ENCODE data around the gene KRTAP12-4.

DNA sequence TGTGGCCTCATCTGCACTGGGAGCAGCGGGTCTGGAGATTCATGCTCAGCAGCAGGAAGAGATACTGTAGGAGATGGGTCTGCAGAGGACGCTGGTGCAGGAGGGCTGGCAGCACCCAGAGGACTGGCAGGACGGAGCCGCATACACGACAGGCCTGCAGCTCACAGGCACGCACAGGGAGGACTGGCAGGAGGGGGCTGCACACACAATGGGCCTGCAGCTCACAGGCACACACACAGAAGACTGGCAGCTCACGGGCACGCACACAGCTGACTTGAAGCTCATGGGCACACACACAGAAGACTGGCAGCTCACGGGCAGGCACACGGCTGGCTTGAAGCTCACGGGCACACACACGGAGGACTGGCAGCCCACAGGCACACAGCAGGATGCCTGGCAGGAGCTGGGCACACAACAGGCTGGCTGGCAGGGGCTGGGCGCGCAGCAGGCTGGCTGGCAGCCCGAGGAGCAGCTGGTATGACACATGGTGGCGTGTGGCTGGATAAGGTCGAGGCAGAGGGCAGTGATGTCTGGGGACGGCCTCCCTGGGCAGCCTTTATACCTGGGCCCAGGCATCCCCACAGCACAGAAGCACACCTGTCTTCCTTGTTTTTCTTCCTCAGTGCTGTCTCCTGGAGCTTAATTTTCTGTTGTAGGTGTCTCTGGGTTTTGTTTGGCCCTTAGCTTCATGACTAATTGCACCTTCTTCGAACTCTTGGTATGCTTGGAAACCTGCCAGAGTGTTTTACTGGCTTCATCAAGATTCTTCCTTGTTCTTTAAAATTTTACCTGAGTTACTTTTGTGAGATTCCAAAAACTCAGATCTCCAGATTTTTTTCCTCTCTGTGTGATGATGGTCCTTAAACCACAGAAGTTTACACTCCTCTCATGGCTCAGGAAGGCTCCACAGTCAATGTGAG lies 12.2 kb upstream of the KRTAP12-4 start, which contains the start of gene KRTAP12-2:
- TF ChIP-seq, protein P1, sequence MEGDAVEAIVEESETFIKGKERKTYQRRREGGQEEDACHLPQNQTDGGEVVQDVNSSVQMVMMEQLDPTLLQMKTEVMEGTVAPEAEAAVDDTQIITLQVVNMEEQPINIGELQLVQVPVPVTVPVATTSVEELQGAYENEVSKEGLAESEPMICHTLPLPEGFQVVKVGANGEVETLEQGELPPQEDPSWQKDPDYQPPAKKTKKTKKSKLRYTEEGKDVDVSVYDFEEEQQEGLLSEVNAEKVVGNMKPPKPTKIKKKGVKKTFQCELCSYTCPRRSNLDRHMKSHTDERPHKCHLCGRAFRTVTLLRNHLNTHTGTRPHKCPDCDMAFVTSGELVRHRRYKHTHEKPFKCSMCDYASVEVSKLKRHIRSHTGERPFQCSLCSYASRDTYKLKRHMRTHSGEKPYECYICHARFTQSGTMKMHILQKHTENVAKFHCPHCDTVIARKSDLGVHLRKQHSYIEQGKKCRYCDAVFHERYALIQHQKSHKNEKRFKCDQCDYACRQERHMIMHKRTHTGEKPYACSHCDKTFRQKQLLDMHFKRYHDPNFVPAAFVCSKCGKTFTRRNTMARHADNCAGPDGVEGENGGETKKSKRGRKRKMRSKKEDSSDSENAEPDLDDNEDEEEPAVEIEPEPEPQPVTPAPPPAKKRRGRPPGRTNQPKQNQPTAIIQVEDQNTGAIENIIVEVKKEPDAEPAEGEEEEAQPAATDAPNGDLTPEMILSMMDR (IDR thresholded peaks at IDR 0.05; ENCODE audit: borderline replicate concordance, extremely low read depth, low read length, poor library complexity, severe bottlenecking): no peak
- no peak for TF ChIP-seq EZH2 (IDR thresholded peaks at IDR 0.05; ENCODE audit: borderline replicate concordance, low read depth, low read length, severe bottlenecking)
